ENCODE results near the gene DNAH8.

Gene DNAH8

GRCh38 chr6:39053016-39053624 lies 338.0 kb downstream of the DNAH8 start:
- H3K4me2 ChIP-seq, result no peak overlapping the region
- TF ChIP-seq, protein P1, sequence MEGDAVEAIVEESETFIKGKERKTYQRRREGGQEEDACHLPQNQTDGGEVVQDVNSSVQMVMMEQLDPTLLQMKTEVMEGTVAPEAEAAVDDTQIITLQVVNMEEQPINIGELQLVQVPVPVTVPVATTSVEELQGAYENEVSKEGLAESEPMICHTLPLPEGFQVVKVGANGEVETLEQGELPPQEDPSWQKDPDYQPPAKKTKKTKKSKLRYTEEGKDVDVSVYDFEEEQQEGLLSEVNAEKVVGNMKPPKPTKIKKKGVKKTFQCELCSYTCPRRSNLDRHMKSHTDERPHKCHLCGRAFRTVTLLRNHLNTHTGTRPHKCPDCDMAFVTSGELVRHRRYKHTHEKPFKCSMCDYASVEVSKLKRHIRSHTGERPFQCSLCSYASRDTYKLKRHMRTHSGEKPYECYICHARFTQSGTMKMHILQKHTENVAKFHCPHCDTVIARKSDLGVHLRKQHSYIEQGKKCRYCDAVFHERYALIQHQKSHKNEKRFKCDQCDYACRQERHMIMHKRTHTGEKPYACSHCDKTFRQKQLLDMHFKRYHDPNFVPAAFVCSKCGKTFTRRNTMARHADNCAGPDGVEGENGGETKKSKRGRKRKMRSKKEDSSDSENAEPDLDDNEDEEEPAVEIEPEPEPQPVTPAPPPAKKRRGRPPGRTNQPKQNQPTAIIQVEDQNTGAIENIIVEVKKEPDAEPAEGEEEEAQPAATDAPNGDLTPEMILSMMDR (conservative IDR thresholded peaks at IDR 0.05; ENCODE audit: low read depth, low read length), result no peak
- no peaks in the 10 kb centered on the region for H3K36me3 ChIP-seq (ENCODE audit: insufficient read depth)
- no peaks in the 10 kb centered on the region for H3K79me2 ChIP-seq (ENCODE audit: insufficient read depth, low read depth)
- no peaks in the 10 kb centered on the region for H3K4me1 ChIP-seq (ENCODE audit: low read depth, poor library complexity, severe bottlenecking)
- H3K4me3 ChIP-seq (IDR thresholded peaks at IDR 0.05; ENCODE audit: insufficient read depth, low read depth, low read length), result no peak overlapping the region
- H3K27me3 ChIP-seq (ENCODE audit: insufficient read depth, low read depth), result no peaks in the 10 kb centered on the region
- no peaks in the 10 kb centered on the region for H4K20me1 ChIP-seq (ENCODE audit: insufficient read depth)
- H3K27ac ChIP-seq, result no peak overlapping the region
- no peak overlapping the region for H2AFZ ChIP-seq (ENCODE audit: low read depth)
- no peak overlapping the region for H3K9ac ChIP-seq

DNA sequence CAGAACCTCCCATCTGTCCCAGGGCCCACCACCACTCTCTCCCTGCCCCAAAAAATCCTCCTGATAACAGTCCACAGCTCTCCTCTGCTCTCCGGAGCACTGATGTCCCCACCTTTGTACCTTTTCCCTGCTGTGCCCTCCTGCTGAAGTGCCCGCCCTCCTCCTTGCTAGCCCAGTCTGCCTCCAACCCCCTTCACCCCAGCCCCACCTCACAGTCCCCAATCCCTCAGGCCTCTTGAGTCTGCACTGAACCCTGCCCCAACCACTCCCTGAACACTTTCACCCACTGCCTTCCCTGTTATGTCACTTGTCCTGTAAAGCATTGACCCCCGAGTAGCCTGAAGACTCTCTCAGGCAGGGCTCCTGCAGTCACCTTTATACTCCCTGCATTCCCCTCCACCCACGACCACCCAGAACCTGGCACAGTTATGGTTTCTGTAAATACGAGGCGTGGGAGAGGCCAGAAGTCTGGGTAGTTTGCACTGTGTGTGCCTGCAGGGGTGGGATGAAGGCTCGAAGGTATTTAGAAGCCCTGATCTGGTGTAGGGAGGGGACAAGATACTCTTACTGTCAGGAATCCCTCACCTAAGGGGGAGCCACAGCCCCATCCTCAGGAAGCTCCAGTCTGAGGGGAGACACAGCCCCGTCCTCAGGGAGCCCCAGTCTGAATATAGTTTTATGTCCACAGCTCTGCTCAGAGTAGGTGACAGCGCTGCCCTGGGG lies 338.9 kb downstream of the DNAH8 start:
- Histone ChIP-seq H3K9ac (no peak overlapping the region), H3K4me3 (IDR thresholded peaks at IDR 0.05; ENCODE audit: insufficient read depth, low read depth, low read length) (no peak overlapping the region), H3K4me2 (no peak overlapping the region), H3K79me2 (ENCODE audit: insufficient read depth, low read depth) (no peaks in the 10 kb centered on the region), H4K20me1 (ENCODE audit: insufficient read depth) (no peaks in the 10 kb centered on the region), H3K4me1 (ENCODE audit: low read depth, poor library complexity, severe bottlenecking) (no peaks in the 10 kb centered on the region), H3K36me3 (ENCODE audit: insufficient read depth) (no peaks in the 10 kb centered on the region), H2AFZ (ENCODE audit: low read depth) (no peak overlapping the region), H3K27ac (no peak overlapping the region), H3K27me3 (ENCODE audit: insufficient read depth, low read depth) (no peaks in the 10 kb centered on the region)
- TF ChIP-seq, protein P1 (conservative IDR thresholded peaks at IDR 0.05; ENCODE audit: low read depth, low read length), result no peak

- no peak overlapping the region for H3K27ac ChIP-seq
- no peaks in the 10 kb centered on the region for H3K4me1 ChIP-seq (ENCODE audit: low read depth, poor library complexity, severe bottlenecking)
- H4K20me1 ChIP-seq (ENCODE audit: insufficient read depth), result no peaks in the 10 kb centered on the region
- no peak overlapping the region for H3K4me2 ChIP-seq
- H3K9ac ChIP-seq, result no peak overlapping the region
- no peaks in the 10 kb centered on the region for H3K36me3 ChIP-seq (ENCODE audit: insufficient read depth)
- TF ChIP-seq, protein P1 (conservative IDR thresholded peaks at IDR 0.05; ENCODE audit: low read depth, low read length), result no peak
- no peak overlapping the region for H2AFZ ChIP-seq (ENCODE audit: low read depth)
- no peak overlapping the region for H3K4me3 ChIP-seq (IDR thresholded peaks at IDR 0.05; ENCODE audit: insufficient read depth, low read depth, low read length)
- H3K79me2 ChIP-seq (ENCODE audit: insufficient read depth, low read depth), result no peaks in the 10 kb centered on the region
- no peaks in the 10 kb centered on the region for H3K27me3 ChIP-seq (ENCODE audit: insufficient read depth, low read depth)
Measured at GRCh38 chr6:39054577-39055142, 339.5 kb downstream of the DNAH8 start.

GRCh38 chr6:39055661-39056060 lies 340.6 kb downstream of the DNAH8 start:
- Histone ChIP-seq H3K4me2 (no peak overlapping the region), H3K4me1 (ENCODE audit: low read depth, poor library complexity, severe bottlenecking) (no peaks in the 10 kb centered on the region), H4K20me1 (ENCODE audit: insufficient read depth) (no peaks in the 10 kb centered on the region), H3K27me3 (ENCODE audit: insufficient read depth, low read depth) (no peaks in the 10 kb centered on the region), H3K36me3 (ENCODE audit: insufficient read depth) (no peaks in the 10 kb centered on the region), H3K4me3 (IDR thresholded peaks at IDR 0.05; ENCODE audit: insufficient read depth, low read depth, low read length) (no peak overlapping the region), H3K9ac (no peak overlapping the region), H2AFZ (ENCODE audit: low read depth) (no peak overlapping the region), H3K79me2 (ENCODE audit: insufficient read depth, low read depth) (no peaks in the 10 kb centered on the region), H3K27ac (no peak overlapping the region)
- TF ChIP-seq, protein P1 (conservative IDR thresholded peaks at IDR 0.05; ENCODE audit: low read depth, low read length), result no peak

Measured in KMS-11 (cell line).